ENCODE measurements around the gene RFNG.

The RFNG gene

GRCh38 chr17:82036634-82037091 lies 14.9 kb downstream of the RFNG start:
- Histone ChIP-seq H3K36me3 (ENCODE audit: control insufficient read depth, insufficient read depth, low read length) (no peaks in the 10 kb centered on the region), H3K4me3 (replicated peaks; ENCODE audit: low read depth, low read length) (peak overlapping the region; percentile 73), H3K27me3 (replicated peaks; ENCODE audit: control insufficient read depth, insufficient read depth, low read length) (no peaks in the 10 kb centered on the region)
- no peak for TF ChIP-seq CTCF (IDR thresholded peaks at IDR 0.05; ENCODE audit: insufficient read depth, low read length, poor library complexity, severe bottlenecking)
- DNase-seq (ENCODE audit: extremely low read depth, insufficient read length), result no peak

GRCh38 chr17:82035956-82036633 lies 15.5 kb downstream of the RFNG start:
- Histone ChIP-seq H3K4me3 (replicated peaks; ENCODE audit: low read depth, low read length) (peak overlapping the region; percentile 73), H3K36me3 (ENCODE audit: control insufficient read depth, insufficient read depth, low read length) (no peaks in the 10 kb centered on the region), H3K27me3 (replicated peaks; ENCODE audit: control insufficient read depth, insufficient read depth, low read length) (no peaks in the 10 kb centered on the region)
- DNase-seq (ENCODE audit: extremely low read depth, insufficient read length), result no peak
- TF ChIP-seq CTCF (IDR thresholded peaks at IDR 0.05; ENCODE audit: insufficient read depth, low read length, poor library complexity, severe bottlenecking), result no peak

GRCh38 chr17:82035488-82035887 lies 16.1 kb downstream of the RFNG start:
- Histone ChIP-seq H3K4me3 (replicated peaks; ENCODE audit: low read depth, low read length) (no peak overlapping the region), H3K36me3 (ENCODE audit: control insufficient read depth, insufficient read depth, low read length) (no peaks in the 10 kb centered on the region), H3K27me3 (replicated peaks; ENCODE audit: control insufficient read depth, insufficient read depth, low read length) (no peaks in the 10 kb centered on the region)
- DNase-seq (ENCODE audit: extremely low read depth, insufficient read length), result no peak
- no peak for TF ChIP-seq CTCF (IDR thresholded peaks at IDR 0.05; ENCODE audit: insufficient read depth, low read length, poor library complexity, severe bottlenecking)

- Histone ChIP-seq H3K36me3 (ENCODE audit: control insufficient read depth, insufficient read depth, low read length) (no peaks in the 10 kb centered on the region), H3K27me3 (replicated peaks; ENCODE audit: control insufficient read depth, insufficient read depth, low read length) (no peaks in the 10 kb centered on the region), H3K4me3 (replicated peaks; ENCODE audit: low read depth, low read length) (no peak overlapping the region)
- DNase-seq (ENCODE audit: extremely low read depth, insufficient read length), result no peak
- TF ChIP-seq CTCF (IDR thresholded peaks at IDR 0.05; ENCODE audit: insufficient read depth, low read length, poor library complexity, severe bottlenecking), result no peak
Observed at GRCh38 chr17:82034371-82035011, 17.1 kb downstream of the RFNG start.

- H3K27me3 ChIP-seq (replicated peaks; ENCODE audit: control insufficient read depth, insufficient read depth, low read length), result no peaks in the 10 kb centered on the region
- no peak for DNase-seq (ENCODE audit: extremely low read depth, insufficient read length)
- no peak for TF ChIP-seq CTCF (IDR thresholded peaks at IDR 0.05; ENCODE audit: insufficient read depth, low read length, poor library complexity, severe bottlenecking)
- no peak overlapping the region for H3K4me3 ChIP-seq (replicated peaks; ENCODE audit: low read depth, low read length)
- H3K36me3 ChIP-seq (ENCODE audit: control insufficient read depth, insufficient read depth, low read length), result no peaks in the 10 kb centered on the region; the same call in 1 of the 2 replicates
Observed at GRCh38 chr17:82033359-82034085, 18.1 kb downstream of the RFNG start.

All from GM06990 (cell line).